SK-N-SH (cell line): ENCODE data around the gene CIDEB.

Source experiments
- CTCF ChIP-seq: fragments of 200-600 bp; sonication (generic); IDR thresholded peaks from 2 replicates; pipeline ENCODE4 v1.6.1; 2017; ENCODE audit warnings: antibody characterized with exemption, mild to moderate bottlenecking, moderate library complexity
- MXI1 ChIP-seq: IDR thresholded peaks from 2 replicates; pipeline ENCODE4 v1.6.1; 2012; ENCODE audit warnings: mild to moderate bottlenecking, low read depth, low read length, improper control_type of control experiment
- NRF1 ChIP-seq: IDR thresholded peaks from 2 replicates; pipeline ENCODE4 v1.6.1; 2012; ENCODE audit warnings: low read depth, mild to moderate bottlenecking, low read length
- SMC3 ChIP-seq: IDR thresholded peaks from 2 replicates; pipeline ENCODE4 v1.6.1; 2012; ENCODE audit warnings: low read depth, low read length, improper control_type of control experiment
- TAF1 ChIP-seq: IDR thresholded peaks from 2 replicates; pipeline ENCODE4 v1.6.1; 2012; ENCODE audit warnings: low read depth, mild to moderate bottlenecking, low read length, moderate library complexity, borderline replicate concordance
- TCF12 ChIP-seq: IDR thresholded peaks from 2 replicates; pipeline ENCODE4 v1.4.0; 2012
- USF2 ChIP-seq: fragments of 150-350 bp; IDR thresholded peaks from 2 replicates; pipeline ENCODE4 v1.6.1; 2017; ENCODE audit warnings: antibody characterized with exemption, low read length, low read depth, borderline replicate concordance
- ZBTB33 ChIP-seq: IDR thresholded peaks from 2 replicates; pipeline ENCODE4 v1.4.0; 2012; ENCODE audit warnings: low read depth, borderline replicate concordance
- TF ChIP-seq, protein P1 (sequence below): IDR thresholded peaks from 2 replicates; pipeline ENCODE4 v1.4.0; 2012; ENCODE audit warnings: low read depth

DNA sequence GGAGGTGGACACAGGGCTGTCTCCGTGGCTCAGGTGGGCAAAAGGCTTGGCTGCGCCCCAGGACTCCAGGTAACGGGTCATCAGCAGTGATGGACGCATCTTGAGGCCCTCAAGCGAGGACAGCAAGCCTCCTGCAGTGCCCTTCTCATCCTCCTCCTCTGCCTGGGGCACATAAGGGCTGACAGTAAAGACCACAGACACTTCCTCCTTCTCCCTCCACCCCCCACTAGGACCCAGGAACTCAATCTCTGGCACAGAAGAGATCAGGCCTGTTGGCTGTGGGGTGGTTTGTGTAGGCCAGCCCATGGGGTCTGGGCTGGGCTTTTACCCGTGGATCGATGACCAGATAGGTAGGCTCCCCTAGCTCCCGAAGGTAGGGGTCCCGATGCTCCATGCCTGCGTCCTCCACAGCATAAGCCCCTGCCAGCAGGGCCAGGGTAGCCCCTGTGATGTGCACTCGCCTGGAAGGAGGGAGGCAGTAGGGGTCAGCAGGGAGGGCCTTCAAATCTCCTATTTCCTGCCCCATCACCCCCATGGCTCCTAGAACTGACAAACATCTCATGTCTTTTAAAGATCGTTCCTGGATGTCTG, 21.4 kb upstream of the CIDEB start:
- TF ChIP-seq SMC3: no peak
- no peak for TF ChIP-seq CTCF
- TF ChIP-seq, protein P1, sequence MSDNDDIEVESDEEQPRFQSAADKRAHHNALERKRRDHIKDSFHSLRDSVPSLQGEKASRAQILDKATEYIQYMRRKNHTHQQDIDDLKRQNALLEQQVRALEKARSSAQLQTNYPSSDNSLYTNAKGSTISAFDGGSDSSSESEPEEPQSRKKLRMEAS: no peak
- no peak for TF ChIP-seq TAF1
- no peak for TF ChIP-seq MXI1
- no peak for TF ChIP-seq USF2
- TF ChIP-seq ZBTB33: no peak
- no peak for TF ChIP-seq NRF1
- TF ChIP-seq TCF12: no peak
